ENCODE measurements around the gene SLC9A8. TPM values are rescaled to one million over a fixed set of nuclear protein-coding genes. Genes with fewer than 3 reads are reported as not detected.

SLC9A8 gene
- total RNA-seq, 1 experiment from 2014 or later, result 6.7 TPM

GRCh38 chr20:49914310-49915117 is 101.9 kb downstream of the SLC9A8 start:
- DNase-seq (ENCODE audit: low read depth, low spot score) (no peak), ATAC-seq (peak; percentile 11)
- ChIA-PET POLR2A (interaction anchor here (0.7 kb wide), 1 partner anchor 152 kb away, joined by 3 read pairs; no protein-coding TSS in a partner anchor), CTCF (no interaction called here), RAD21 (ENCODE audit: low non-redundant PET in 1 of 2, low total read pairs in 2 of 2, uncharacterized antibody in 2 of 2, unreplicated experiment in 2 of 2) (no interaction called here)
- Histone ChIP-seq H3K4me3 (replicated peaks in 1 of 2; ENCODE audit: low read depth in 1 of 2, low read length in 2 of 2) (peak overlapping the region; percentile 90 to 99), H3K36me3 (ENCODE audit: control insufficient read depth in 1 of 2, insufficient read depth in 2 of 2, low read length in 2 of 2) (peaks cover 0 to 4% of the 10 kb centered on the region in 2 experiments; a peak in 1 of 4 replicates), H3K79me2 (ENCODE audit: insufficient read depth, low read length) (peaks cover 55% of the 10 kb centered on the region), H3K9me3 (ENCODE audit: control insufficient read depth in 1 of 2, insufficient read depth in 1 of 2, low read depth in 1 of 2, low read length in 2 of 2) (no peaks in the 10 kb centered on the region), H3K27ac (ENCODE audit: low read depth, low read length) (peak overlapping the region; percentile 100), H3K9me2 (ENCODE audit: insufficient read depth) (no peaks in the 10 kb centered on the region), H3K4me2 (ENCODE audit: low read length) (peak overlapping the region; percentile 84), H2AFZ (ENCODE audit: low read depth, low read length, poor library complexity, severe bottlenecking) (no peak overlapping the region), H3K27me3 (ENCODE audit: insufficient read depth, low read length) (no peaks in the 10 kb centered on the region), H3K4me1 (ENCODE audit: control insufficient read depth in 1 of 2, insufficient read depth in 2 of 2, low read length in 2 of 2) (peaks cover 13 to 26% of the 10 kb centered on the region in 2 experiments), H4K20me1 (ENCODE audit: insufficient read depth) (no peaks in the 10 kb centered on the region), H3K9ac (ENCODE audit: low read length) (peak overlapping the region; percentile 94)
- TF ChIP-seq ELF1 (IDR thresholded peaks at IDR 0.05; ENCODE audit: borderline replicate concordance, low read depth) (no peak), CTCF (IDR thresholded peaks at IDR 0.05 in 2 of 3, conservative IDR thresholded peaks at IDR 0.05 in 1 of 3; ENCODE audit: borderline replicate concordance in 1 of 3, insufficient read depth in 1 of 3, low read depth in 2 of 3, low read length in 2 of 3) (peak in 1 of 3 experiments; percentile 3; a peak in 1 of 6 replicates)
- intact Hi-C loops (cut with micrococcal nuclease), result no loop called here
- BruUV-seq (replicated peaks), result TSS peak; percentile 44

- H4K20me1 ChIP-seq (ENCODE audit: insufficient read depth), result no peaks in the 10 kb centered on the region
- no peaks in the 10 kb centered on the region for H3K9me3 ChIP-seq (ENCODE audit: control insufficient read depth in 1 of 2, insufficient read depth in 1 of 2, low read depth in 1 of 2, low read length in 2 of 2)
- POLR2A ChIA-PET, result no interaction called here
- peak overlapping the region; percentile 90 to 99 for H3K4me3 ChIP-seq (replicated peaks in 1 of 2; ENCODE audit: low read depth in 1 of 2, low read length in 2 of 2)
- peaks cover 0 to 2% of the 10 kb centered on the region in 2 experiments; a peak in 1 of 4 replicates for H3K36me3 ChIP-seq (ENCODE audit: control insufficient read depth in 1 of 2, insufficient read depth in 2 of 2, low read length in 2 of 2)
- peak overlapping the region; percentile 84 for H3K4me2 ChIP-seq (ENCODE audit: low read length)
- TF ChIP-seq FOSL1 (IDR thresholded peaks at IDR 0.05; ENCODE audit: low read depth), result no peak
- TF ChIP-seq TCF7L2 (IDR thresholded peaks at IDR 0.05; ENCODE audit: borderline replicate concordance, extremely low read depth, insufficient read depth, insufficient read length), result no peak
- no peak for TF ChIP-seq CTCF (IDR thresholded peaks at IDR 0.05 in 2 of 3, conservative IDR thresholded peaks at IDR 0.05 in 1 of 3; ENCODE audit: borderline replicate concordance in 1 of 3, insufficient read depth in 1 of 3, low read depth in 2 of 3, low read length in 2 of 3)
- TF ChIP-seq POLR2AphosphoS5 (IDR thresholded peaks at IDR 0.05; ENCODE audit: low read depth, low read length), result no peak
- no peak for TF ChIP-seq CBX3 (IDR thresholded peaks at IDR 0.05; ENCODE audit: low read depth)
- no peak for TF ChIP-seq ZNF274 (IDR thresholded peaks at IDR 0.05; ENCODE audit: low read depth, low read length)
- no peak for TF ChIP-seq POLR2A (IDR thresholded peaks at IDR 0.05; ENCODE audit: borderline replicate concordance, extremely low read depth, insufficient read depth, insufficient read length)
- no peak for TF ChIP-seq YY1 (IDR thresholded peaks at IDR 0.05; ENCODE audit: extremely low read depth, insufficient replicate concordance, low read depth, low read length)
- TF ChIP-seq ATF3 (IDR thresholded peaks at IDR 0.05), result no peak
- TF ChIP-seq ZFX (IDR thresholded peaks at IDR 0.05), result no peak; the same call in 1 of the 2 replicates
- H2AFZ ChIP-seq (ENCODE audit: low read depth, low read length, poor library complexity, severe bottlenecking), result no peak overlapping the region
- no peaks in the 10 kb centered on the region for H3K9me2 ChIP-seq (ENCODE audit: insufficient read depth)
- CTCF ChIA-PET, result interaction anchor here (1.1 to 1.4 kb wide), 2 partner anchors 9 to 156 kb away, joined by 3 to 7 read pairs; no protein-coding TSS in a partner anchor
- peaks cover 50% of the 10 kb centered on the region for H3K79me2 ChIP-seq (ENCODE audit: insufficient read depth, low read length)
- intact Hi-C loops (cut with micrococcal nuclease), result no loop called here
- H3K27me3 ChIP-seq (ENCODE audit: insufficient read depth, low read length), result no peaks in the 10 kb centered on the region
- DNase-seq (ENCODE audit: low read depth, low spot score), result no peak
- H3K27ac ChIP-seq (ENCODE audit: low read depth, low read length), result peak overlapping the region; percentile 100
- ATAC-seq, result peak; percentile 38; the same call in 1 of the 2 replicates
- peaks cover 13 to 26% of the 10 kb centered on the region in 2 experiments for H3K4me1 ChIP-seq (ENCODE audit: control insufficient read depth in 1 of 2, insufficient read depth in 2 of 2, low read length in 2 of 2)
- RAD21 ChIA-PET (ENCODE audit: low non-redundant PET in 1 of 2, low total read pairs in 2 of 2, uncharacterized antibody in 2 of 2, unreplicated experiment in 2 of 2), result no interaction called here
- BruUV-seq (replicated peaks), result no TSS peak
- H3K9ac ChIP-seq (ENCODE audit: low read length), result peak overlapping the region; percentile 94
These were observed 102.4 kb downstream of the SLC9A8 start for GRCh38 chr20:49915118-49915379.
